ENCODE data around the gene FIBCD1.
"Not testable (repeated sequence)": the region's sequence is repeated elsewhere in the genome, so short reads cannot be mapped to it uniquely, and the experiment has no call there.

The FIBCD1 gene

DNA sequence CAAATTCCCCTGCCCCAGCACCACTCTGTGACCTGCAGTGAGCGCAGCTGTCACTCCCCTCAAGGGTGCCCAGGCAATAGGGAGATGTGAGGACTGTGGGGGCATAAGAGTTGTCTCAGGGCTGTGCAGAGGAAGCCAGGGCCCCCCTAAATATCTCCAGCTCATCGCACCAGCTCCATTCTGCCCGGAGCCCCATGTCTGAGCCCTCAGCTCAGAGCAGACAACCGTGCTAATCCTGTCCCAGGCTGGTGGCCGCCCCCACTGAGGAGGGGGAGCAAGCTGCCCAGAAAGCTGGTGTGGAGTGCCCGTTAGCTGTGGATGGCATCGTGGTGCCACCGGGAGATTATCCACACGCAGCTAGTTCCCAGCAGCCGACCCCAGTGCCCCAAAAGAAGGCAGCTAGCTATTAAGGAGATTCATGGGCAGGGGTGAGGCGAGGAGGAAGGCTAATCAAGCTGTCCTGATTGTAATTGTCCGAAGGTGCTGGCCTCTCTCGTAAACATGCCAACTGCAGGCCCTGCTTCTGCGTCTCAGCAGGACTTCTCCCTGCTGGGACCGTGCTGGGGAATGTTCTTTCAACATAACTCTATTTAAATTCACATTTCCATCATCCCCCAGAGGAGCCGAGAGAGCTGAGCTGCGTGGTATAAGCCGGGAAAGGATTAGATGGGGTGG, 17.0 kb upstream of the FIBCD1 start:
- TF ChIP-seq, protein P1, sequence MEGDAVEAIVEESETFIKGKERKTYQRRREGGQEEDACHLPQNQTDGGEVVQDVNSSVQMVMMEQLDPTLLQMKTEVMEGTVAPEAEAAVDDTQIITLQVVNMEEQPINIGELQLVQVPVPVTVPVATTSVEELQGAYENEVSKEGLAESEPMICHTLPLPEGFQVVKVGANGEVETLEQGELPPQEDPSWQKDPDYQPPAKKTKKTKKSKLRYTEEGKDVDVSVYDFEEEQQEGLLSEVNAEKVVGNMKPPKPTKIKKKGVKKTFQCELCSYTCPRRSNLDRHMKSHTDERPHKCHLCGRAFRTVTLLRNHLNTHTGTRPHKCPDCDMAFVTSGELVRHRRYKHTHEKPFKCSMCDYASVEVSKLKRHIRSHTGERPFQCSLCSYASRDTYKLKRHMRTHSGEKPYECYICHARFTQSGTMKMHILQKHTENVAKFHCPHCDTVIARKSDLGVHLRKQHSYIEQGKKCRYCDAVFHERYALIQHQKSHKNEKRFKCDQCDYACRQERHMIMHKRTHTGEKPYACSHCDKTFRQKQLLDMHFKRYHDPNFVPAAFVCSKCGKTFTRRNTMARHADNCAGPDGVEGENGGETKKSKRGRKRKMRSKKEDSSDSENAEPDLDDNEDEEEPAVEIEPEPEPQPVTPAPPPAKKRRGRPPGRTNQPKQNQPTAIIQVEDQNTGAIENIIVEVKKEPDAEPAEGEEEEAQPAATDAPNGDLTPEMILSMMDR (IDR thresholded peaks at IDR 0.05; ENCODE audit: control extremely low read depth, extremely low read depth, low read depth, missing control alignments) = no peak
- ChIA-PET CTCF (interaction anchor here (1.1 to 1.9 kb wide), 2 partner anchors 14 to 87 kb away, joined by 4 to 7 read pairs; no protein-coding TSS in a partner anchor), POLR2A (no interaction called here)
- no peak for DNase-seq (ENCODE audit: extremely low spot score)

DNA sequence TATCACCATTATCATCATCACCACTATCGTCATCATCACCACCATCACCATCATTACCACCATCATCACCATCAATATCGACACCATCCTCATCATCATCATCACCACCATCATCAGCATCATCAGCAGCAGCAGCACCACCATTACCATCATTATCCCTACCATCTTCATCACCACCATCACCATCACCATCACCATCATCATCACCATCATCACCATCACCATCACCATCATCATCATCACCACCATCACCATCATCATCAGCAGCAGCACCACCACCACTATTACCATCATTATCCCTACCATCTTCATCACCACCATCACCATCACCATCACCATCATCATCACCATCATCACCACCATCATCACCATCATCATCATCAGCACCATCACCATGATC, 15.9 kb upstream of the FIBCD1 start:
- POLR2A ChIA-PET; DNase-seq (ENCODE audit: extremely low spot score); CTCF ChIA-PET: not testable (repeated sequence)

DNA sequence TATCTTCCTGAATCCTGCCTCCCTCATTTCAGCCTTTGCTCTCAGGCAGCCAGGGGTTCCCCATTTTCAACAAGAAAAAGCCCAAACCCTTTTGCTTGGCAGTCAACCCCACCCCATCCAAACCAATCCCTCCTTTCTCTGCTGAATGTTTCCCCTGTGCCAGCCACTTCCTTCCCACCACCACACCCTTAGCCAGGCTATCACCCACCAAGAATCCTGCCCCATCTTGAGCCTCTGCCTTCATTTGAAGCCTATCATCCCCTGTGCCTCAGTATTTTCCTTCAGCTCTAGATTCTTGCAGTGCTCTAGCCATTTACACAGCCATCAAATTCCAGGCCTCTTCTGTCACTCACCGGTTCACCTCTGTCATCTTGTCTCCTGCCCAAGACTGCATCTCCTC, 15.3 kb upstream of the FIBCD1 start:
- TF ChIP-seq, protein P1 (IDR thresholded peaks at IDR 0.05; ENCODE audit: control extremely low read depth, extremely low read depth, low read depth, missing control alignments) = no peak
- no peak for DNase-seq (ENCODE audit: extremely low spot score)
- CTCF ChIA-PET = interaction anchor here (1.1 kb wide), 1 partner anchor 30 kb away, joined by 3 read pairs; no protein-coding TSS in a partner anchor
- POLR2A ChIA-PET = no interaction called here

- ChIA-PET CTCF (interaction anchor here (0.8 kb wide), 1 partner anchor 11 kb away, joined by 4 read pairs; no protein-coding TSS in a partner anchor), POLR2A (no interaction called here)
- TF ChIP-seq, protein P1 (IDR thresholded peaks at IDR 0.05; ENCODE audit: control extremely low read depth, extremely low read depth, low read depth, missing control alignments) = no peak
- DNase-seq (ENCODE audit: extremely low spot score) = no peak
Observed at GRCh38 chr9:130952065-130952762, 13.2 kb upstream of the FIBCD1 start.

GRCh38 chr9:130950039-130950311, 10.9 kb upstream of the FIBCD1 start:
- POLR2A ChIA-PET = no interaction called here
- CTCF ChIA-PET = no interaction called here
- TF ChIP-seq, protein P1 (IDR thresholded peaks at IDR 0.05; ENCODE audit: control extremely low read depth, extremely low read depth, low read depth, missing control alignments) = no peak
- DNase-seq (ENCODE audit: extremely low spot score) = no peak

DNA sequence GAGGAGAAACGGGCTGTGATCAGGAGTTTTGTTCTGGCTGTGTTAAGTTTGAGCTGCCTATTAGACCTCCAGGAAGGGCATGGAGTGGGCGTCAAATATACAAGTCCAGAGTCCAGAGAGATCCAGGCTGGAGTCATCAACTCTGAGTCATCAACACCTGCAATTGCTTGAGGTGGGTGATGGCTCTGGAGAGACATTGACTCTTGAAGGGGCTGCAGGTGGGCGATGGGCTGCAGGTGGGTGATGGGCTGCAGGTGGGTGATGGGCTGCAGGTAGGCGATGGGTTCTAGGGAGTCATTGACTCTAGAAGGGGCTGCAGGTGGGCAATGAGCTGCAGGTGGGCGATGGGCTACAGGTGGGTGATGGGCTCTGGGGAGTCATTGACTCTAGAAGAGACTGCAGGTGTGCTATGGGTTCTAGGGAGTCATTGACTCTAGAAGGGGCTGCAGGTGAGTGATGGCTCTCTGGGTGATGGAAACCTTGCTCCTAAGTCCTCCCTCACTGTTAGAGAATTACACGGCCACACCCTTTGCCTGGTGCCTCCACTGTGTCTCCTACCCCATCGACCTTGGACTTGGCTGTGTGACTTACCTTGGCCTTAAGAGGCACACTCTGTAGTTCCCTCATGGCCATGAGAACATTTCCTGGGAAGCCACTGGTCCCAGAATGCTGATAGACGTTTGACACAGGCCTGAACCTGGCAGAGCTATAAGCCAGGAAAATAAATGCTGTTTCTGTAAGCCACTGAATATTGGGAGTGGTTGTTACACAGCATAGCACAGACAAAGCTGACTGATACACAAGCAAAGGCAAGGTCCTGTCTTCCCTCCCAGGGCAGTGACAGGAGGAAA, 10.4 kb upstream of the FIBCD1 start:
- TF ChIP-seq, protein P1 (IDR thresholded peaks at IDR 0.05; ENCODE audit: control extremely low read depth, extremely low read depth, low read depth, missing control alignments) = no peak
- POLR2A ChIA-PET = no interaction called here
- CTCF ChIA-PET = no interaction called here
- DNase-seq (ENCODE audit: extremely low spot score) = no peak

- ChIA-PET POLR2A (no interaction called here), CTCF (no interaction called here)
- DNase-seq (ENCODE audit: extremely low spot score) = no peak
- TF ChIP-seq, protein P1 (IDR thresholded peaks at IDR 0.05; ENCODE audit: control extremely low read depth, extremely low read depth, low read depth, missing control alignments) = no peak
Observed at GRCh38 chr9:130948266-130948665, 9.2 kb upstream of the FIBCD1 start.
